ENCODE measurements around the gene ACP3.
"Not testable (repeated sequence)": the region's sequence is repeated elsewhere in the genome, so short reads cannot be mapped to it uniquely, and the experiment has no call there.

ACP3 gene

GRCh38 chr3:132368515-132368914 is 51.3 kb downstream of the ACP3 start:
- no peak for DNase-seq

- no peak for DNase-seq
Observed at GRCh38 chr3:132368962-132369361, 51.8 kb downstream of the ACP3 start.

GRCh38 chr3:132376945-132377354 is 59.7 kb downstream of the ACP3 start:
- DNase-seq: not testable (repeated sequence)

GRCh38 chr3:132378048-132378762 is 61.0 kb downstream of the ACP3 start:
- DNase-seq: no peak

- no peak for DNase-seq
Observed at GRCh38 chr3:132378846-132379245, 61.6 kb downstream of the ACP3 start.

- DNase-seq: no peak
Observed at GRCh38 chr3:132380920-132381319, 63.7 kb downstream of the ACP3 start.

DNA sequence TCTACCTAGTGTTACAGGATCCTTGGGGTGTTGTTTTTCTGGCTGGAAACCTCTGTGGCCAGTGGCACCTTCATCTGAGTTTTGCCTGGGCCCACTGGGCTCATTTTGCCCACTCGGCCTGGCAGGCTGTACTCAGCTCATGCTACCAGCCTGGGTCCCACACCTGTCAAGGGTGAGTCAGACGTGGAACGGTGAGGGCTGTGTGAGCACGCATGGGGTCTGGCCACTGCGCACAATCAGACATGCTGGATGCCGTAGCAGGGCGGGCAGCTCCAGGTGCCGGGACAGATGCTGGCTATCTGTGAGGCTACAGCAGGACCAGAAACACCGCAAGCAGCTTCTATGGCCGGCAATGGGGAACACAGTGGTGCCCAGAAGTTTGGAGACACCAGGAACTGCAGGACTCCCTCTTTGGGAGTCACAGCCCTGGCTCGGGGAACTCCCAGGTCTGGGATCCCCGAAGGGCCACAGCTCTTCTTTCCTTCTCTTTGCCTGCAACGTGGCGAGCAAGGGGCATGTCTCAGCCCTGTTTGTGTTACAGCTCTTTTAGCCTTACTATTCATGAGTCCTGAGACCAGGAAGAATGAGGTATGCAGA is 64.2 kb downstream of the ACP3 start:
- no peak for DNase-seq

DNA sequence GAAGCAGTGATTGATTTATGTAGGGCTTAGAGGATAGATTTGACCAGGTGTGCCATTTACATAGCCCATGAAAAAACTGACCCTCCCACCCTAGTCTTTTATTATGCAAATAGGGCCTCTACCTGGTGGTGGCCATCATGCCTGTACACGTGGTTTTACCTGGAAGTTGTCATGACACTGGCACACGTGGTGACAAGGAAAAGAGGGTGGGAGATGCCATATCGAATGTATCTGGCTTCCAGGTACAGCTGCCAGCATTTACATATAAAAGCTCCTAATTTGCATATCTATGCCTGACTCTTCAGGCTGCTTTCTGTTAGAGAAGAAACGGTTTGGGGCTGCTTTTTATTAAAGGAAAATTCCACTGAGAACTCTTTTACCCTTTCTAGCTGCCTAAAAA is 65.1 kb downstream of the ACP3 start:
- DNase-seq: no peak

- DNase-seq: no peak
Observed at GRCh38 chr3:132382688-132383194, 65.5 kb downstream of the ACP3 start.

- no peak for DNase-seq
Observed at GRCh38 chr3:132386259-132386658, 69.1 kb downstream of the ACP3 start.

DNA sequence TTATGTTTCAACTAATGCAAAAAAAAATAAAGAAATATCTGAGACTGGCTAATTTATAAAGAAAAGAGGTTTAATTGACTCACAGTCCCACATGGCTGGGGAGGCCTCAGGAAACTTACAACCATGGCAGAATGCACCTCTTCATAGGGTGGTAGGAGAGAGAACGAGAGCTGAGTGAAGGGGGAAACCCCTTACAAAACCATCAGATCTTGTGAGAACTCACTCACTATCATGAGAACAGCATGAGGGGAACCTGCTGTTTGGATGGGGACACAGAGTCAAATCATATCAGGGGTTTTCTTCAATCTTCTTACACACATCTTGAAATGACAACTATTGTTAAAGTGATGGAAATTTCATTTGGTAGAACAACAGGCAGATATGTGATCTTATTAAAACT is 75.5 kb downstream of the ACP3 start:
- not testable (repeated sequence) for DNase-seq

- DNase-seq: no peak
Observed at GRCh38 chr3:132394320-132394719, 77.1 kb downstream of the ACP3 start.

DNA sequence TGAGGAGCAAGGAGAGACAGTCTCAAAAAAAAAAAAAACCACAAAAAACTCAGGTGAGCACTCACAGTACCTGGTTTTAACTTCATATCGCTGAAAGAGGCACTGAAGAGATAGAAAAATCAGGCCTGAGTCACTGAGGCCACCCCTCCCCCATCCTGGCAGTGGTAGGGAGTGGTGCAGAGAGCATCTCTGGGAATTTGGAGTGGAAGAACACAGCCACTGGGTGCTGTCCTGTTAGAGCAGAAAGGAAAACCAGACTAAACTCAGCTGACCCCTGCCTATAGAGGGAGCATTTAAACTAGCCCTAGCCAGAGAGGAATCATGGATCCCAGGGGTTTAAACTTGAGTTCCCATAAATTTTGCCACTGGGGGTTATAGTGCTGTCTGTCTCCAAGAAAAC is 77.9 kb downstream of the ACP3 start:
- no peak for DNase-seq

DNA sequence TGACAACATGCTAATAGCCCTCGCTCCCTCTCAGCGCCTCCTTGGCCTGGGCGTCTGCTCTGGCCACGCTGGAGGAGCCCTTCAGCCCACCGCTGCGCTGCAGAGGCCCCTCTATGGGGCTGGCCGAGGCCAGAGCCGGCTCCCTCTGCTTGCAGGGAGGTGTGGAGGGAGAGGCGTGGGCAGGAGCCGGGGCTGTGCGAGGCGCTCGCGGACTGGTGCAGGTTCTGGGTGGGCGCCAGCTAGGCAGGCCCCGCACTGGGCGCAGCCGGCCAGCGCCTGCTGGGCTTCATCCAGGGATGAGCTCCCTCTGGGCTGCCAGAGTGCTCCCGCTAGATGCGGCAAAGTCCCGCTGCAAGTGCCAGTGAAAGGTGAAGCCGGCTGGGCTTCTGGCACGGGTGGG is 79.0 kb downstream of the ACP3 start:
- no peak for DNase-seq

- DNase-seq: not testable (repeated sequence)
Observed at GRCh38 chr3:132396776-132397175, 79.6 kb downstream of the ACP3 start.

GRCh38 chr3:132399054-132399929 is 82.1 kb downstream of the ACP3 start:
- no peak for DNase-seq

DNA sequence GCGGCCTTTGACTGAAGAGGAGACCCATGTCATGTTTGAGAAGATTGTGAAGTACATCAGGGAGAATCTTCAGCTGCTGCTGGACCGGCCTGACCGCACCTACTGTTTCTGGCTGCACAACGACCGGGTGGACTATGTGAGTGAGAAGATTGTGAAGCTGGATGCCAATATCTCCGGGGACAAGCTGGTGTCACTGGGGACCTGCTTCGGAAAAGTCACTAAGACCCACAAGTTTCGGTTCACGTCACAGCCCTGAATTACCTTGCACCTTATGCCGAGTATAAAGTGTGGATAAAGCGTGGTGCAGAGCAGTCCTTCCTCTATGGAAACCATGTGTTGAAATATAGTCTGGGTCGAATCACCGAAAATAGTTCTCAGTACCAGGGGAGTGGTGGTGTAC is 84.0 kb downstream of the ACP3 start:
- DNase-seq: no peak

- no peak for DNase-seq
Observed at GRCh38 chr3:132404276-132404675, 87.1 kb downstream of the ACP3 start.

- DNase-seq: no peak
Observed at GRCh38 chr3:132405188-132405587, 88.0 kb downstream of the ACP3 start.

GRCh38 chr3:132405609-132406299 is 88.5 kb downstream of the ACP3 start:
- DNase-seq: no peak

- DNase-seq: no peak
Observed at GRCh38 chr3:132406587-132406986, 89.4 kb downstream of the ACP3 start.

DNA sequence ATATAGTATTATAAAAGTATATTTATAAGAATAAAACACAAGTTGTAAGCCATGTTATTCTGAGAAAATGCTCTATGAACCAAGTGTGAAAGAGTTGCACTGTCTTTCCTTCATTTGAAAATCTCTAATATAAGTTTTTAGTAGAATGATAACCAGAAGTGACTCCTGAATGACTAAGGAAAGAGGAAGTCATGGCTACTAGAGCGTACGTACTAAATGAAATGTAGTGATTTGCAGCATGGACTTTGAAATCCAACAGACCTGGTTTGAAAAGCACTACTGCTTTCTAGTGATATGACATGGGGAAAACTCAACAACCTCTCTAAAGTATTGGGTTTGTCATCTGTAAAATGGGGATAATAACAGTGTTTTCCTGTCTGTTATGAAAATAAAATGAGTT is 89.8 kb downstream of the ACP3 start:
- DNase-seq: no peak
